MG63 (cell line): ENCODE data around the gene AGAP3. TPM values are rescaled to one million over a fixed set of nuclear protein-coding genes. Genes with fewer than 3 reads are reported as not detected.
A peak's percentile ranks its signal among the peaks of the same experiment; 100 is the strongest.

Experiments
- DNase-seq: peaks from one replicate; pipeline ENCODE4 v3.0.0-alpha.2; 2020
- H3K27me3 ChIP-seq: fragments of 250-450 bp; sonication (Bioruptor Pico); 2 replicates; pipeline ENCODE4 v1.5.1; 2020; ENCODE audit warnings: mild to moderate bottlenecking, moderate library complexity
- H3K36me3 ChIP-seq: fragments of 250-450 bp; sonication (Bioruptor Pico); 2 replicates; pipeline ENCODE4 v1.5.1; 2020; ENCODE audit warnings: mild to moderate bottlenecking, moderate library complexity
- H3K4me3 ChIP-seq: fragments of 250-450 bp; sonication (Bioruptor Pico); 2 replicates; pipeline ENCODE4 v1.5.1; 2020; ENCODE audit warnings: mild to moderate bottlenecking, moderate library complexity
- H3K9me3 ChIP-seq: fragments of 250-450 bp; sonication (Bioruptor Pico); 2 replicates; pipeline ENCODE4 v1.5.1; 2020; ENCODE audit warnings: mild to moderate bottlenecking, moderate library complexity
- total RNA-seq: library from RNA; depleted of rRNA; stranded (reverse); fragments of >200 nt; shearing (Covaris generic); gene quantifications from 2 replicates; pipeline ENCODE4 v1.2.3, GENCODE V29; 2014; ENCODE audit warnings: low replicate concordance

The AGAP3 gene
- total RNA-seq, 1 experiment from 2014 or later, result 35.1 TPM

DNA sequence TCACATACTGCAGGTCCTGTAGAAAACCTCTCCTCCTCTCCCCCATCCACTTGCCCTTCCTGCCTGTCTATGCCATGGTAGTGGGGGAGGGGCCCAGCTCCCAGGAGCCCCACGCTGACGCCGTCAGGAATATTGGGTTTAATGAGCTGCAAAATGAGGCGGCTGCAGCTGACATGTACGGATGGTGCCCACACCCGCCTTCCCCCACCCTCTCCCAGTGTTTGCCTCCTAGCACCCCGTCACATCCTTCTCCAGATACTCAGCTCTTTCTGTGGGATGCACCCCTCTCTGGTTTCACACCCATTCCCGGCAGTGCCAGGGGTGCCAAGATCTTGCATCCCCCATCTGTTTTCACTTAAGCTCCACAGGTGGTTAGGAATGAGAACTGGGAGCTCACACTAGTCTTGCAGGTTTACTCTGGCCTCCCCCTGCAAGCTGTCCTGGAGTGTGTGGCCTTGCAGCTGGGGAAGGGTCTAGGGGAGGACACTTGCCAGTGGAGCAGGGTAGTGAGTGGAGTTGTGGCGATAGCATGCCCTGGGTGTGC, 55.1 kb downstream of the AGAP3 start:
- no peak for DNase-seq
- Histone ChIP-seq H3K27me3 (no peaks in the 10 kb centered on the region), H3K9me3 (no peaks in the 10 kb centered on the region), H3K36me3 (peaks cover 2% of the 10 kb centered on the region), H3K4me3 (no peak overlapping the region)

DNA sequence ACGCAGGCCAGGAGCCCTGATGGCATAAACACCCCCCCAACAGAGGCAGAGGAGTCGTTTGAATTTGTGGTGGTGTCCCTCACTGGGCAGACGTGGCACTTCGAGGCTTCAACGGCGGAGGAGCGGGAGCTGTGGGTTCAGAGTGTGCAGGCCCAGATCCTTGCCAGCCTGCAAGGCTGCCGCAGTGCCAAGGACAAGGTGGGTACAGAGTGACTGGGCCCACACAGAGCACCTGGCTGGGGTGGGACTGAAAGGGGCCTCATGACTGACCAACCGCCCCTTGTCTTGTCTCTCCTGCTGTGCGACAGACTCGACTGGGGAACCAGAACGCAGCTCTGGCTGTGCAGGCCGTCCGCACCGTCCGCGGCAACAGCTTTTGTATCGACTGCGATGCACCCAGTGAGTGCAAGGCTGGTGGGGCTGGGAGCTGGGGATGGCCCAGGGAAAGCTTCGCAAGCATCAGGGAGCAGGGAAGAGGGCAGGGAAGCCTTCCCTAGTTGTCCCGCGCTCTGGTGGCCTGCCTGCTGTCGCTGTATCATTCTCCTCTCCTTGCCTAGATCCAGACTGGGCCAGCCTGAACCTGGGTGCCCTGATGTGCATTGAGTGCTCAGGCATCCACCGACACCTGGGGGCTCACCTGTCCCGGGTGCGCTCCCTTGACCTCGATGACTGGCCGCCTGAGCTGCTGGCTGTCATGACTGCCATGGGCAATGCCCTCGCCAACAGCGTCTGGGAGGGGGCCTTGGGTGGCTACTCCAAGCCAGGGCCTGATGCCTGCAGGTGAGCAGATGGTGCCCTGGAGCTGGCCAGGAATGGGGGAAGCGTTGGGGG, 55.8 kb downstream of the AGAP3 start:
- Histone ChIP-seq H3K9me3 (no peaks in the 10 kb centered on the region), H3K36me3 (peaks cover 2% of the 10 kb centered on the region), H3K4me3 (no peak overlapping the region), H3K27me3 (no peaks in the 10 kb centered on the region)
- no peak for DNase-seq

GRCh38 chr7:151142686-151143040, 56.4 kb downstream of the AGAP3 start:
- Histone ChIP-seq H3K36me3 (peaks cover 2% of the 10 kb centered on the region), H3K9me3 (no peaks in the 10 kb centered on the region), H3K27me3 (no peaks in the 10 kb centered on the region), H3K4me3 (no peak overlapping the region)
- no peak for DNase-seq

GRCh38 chr7:151143261-151144015, 57.2 kb downstream of the AGAP3 start:
- Histone ChIP-seq H3K9me3 (no peaks in the 10 kb centered on the region), H3K36me3 (peaks cover 2% of the 10 kb centered on the region), H3K27me3 (no peaks in the 10 kb centered on the region), H3K4me3 (no peak overlapping the region)
- no peak for DNase-seq

DNA sequence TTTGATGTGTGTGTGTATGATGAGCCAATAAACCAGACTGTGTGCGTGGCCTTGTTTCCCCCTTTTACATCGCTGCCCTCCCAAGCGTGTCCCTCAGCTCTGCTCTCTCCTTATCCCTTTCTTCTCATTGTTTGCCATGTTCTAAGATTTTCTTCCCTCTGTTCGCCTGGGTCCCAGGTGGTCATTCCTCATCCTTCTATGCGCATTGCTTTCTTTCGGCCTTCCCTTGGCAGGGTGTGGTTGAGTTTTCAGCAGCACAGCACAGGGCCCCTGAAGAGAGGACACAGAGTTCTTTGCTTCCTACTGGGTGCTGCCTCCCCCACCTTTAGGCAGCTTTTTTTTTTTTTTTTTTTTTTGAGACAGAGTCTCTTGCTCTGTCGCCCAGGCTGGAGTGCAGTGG, 58.1 kb downstream of the AGAP3 start:
- DNase-seq, result no peak
- Histone ChIP-seq H3K36me3 (peaks cover 2% of the 10 kb centered on the region), H3K9me3 (no peaks in the 10 kb centered on the region), H3K27me3 (no peaks in the 10 kb centered on the region), H3K4me3 (no peak overlapping the region)

- no peak for DNase-seq
- Histone ChIP-seq H3K9me3 (no peaks in the 10 kb centered on the region), H3K4me3 (no peak overlapping the region), H3K36me3 (no peaks in the 10 kb centered on the region; the same call in none of the 2 replicates), H3K27me3 (no peaks in the 10 kb centered on the region)
Measured at GRCh38 chr7:151146761-151147160, 60.5 kb downstream of the AGAP3 start.

DNA sequence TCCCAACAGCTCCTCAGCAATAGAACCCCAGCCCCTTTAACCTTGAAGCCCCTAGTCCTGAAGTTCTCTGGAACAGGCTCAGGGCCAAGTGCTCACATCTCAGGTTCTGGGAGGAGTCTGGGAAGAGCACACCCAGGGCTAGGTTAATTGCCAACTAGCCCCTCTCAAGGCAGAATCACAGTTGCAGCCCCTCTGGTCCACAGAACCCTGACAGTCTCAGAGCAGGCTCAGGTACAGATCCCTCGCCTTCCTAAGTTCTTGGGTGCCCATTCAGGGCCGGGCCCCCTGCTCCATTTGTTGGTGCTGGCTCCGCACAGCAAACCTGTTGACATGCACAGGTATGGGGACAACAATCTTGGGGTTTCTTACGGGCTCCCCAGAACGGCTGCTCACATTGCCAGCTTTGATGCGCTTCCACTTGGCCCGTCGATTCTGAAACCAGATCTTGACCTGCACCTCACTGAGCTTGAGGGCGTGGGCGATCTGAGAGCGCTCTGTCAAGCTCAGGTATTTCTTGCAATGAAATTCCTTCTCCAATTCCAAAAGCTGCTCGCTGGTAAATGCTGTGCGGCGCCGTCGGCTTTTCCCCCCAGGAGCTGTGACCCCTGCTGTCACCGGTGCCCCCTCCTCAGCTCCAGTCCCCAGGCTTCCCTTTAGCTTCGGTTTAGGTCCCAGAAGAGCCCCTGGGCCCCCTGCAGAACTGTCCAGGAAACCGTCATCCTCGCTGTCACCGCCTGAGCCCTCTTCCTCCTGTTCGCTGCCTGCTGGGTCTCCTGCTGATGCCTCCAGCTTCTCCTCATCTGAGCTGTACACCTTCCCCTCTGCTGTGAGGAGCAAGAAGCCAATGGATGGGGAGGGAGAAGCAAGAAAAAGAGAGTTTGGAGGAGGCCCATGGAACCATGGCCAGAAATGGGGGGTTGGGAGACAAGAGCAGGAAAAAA, 62.3 kb downstream of the AGAP3 start:
- Histone ChIP-seq H3K4me3 (no peak overlapping the region), H3K36me3 (no peaks in the 10 kb centered on the region; the same call in 1 of the 2 replicates), H3K9me3 (no peaks in the 10 kb centered on the region), H3K27me3 (no peaks in the 10 kb centered on the region)
- no peak for DNase-seq

DNA sequence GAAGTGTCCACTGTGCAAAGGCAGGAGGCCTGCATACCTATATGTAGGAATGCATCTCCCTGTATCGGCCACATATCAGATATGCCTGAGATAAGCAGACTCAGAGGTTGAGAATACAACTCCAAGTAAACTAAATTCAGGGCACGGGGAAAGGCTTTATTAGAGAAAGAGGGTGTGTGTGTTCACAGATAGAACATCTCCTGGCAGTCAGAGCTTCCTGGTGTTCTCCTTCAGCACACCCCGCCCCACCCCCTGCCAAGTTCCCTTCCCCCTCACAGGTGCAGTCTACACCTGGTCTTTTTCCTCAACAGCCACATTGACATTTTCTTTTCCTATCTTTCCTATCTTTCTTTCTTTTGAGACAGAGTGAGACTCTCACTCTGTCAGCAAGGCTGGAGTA, 64.1 kb downstream of the AGAP3 start:
- Histone ChIP-seq H3K9me3 (no peaks in the 10 kb centered on the region), H3K36me3 (no peaks in the 10 kb centered on the region), H3K27me3 (no peaks in the 10 kb centered on the region), H3K4me3 (no peak overlapping the region)
- no peak for DNase-seq

DNA sequence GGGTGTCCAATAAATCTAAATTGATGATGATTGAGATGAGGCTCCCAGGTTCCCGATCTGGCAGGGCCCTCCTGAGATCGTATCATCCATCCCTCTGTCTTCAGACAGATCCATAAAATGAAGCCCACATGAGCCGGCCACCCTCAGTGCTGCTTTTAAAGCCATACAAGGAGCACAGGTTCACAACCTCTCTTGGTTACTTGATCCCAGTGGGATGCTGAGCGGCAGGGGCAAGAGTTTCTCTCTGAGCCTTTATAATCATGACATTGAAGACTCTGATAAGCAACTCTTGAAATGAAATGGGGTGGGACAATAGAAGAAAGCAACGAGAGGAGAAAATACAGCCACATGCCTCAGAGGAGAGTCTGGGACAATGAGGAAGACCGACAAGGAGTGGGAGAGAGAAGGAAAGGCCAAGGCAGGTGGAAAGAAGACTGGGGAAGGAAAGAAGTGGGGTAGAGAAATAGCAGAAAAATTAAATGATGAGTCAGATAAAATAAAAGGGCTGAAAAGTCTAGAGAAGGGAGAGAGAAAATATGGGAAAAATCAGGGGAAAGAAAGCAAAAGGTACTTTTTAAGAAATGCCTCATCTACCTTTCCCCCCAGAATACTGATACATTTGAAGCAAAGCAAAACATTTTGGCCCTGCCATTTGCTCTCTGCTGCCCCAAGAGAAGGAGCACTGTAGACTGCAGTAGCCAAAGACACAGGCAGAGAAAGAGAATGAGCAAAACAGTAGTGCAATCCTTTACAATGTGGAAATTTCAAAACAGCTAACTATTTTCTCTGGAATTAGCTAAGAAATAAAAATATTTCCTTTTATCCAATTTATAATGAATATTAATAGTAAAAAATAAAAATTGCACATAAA, 66.6 kb downstream of the AGAP3 start:
- Histone ChIP-seq H3K4me3 (no peak overlapping the region), H3K27me3 (no peaks in the 10 kb centered on the region)
- no peak for DNase-seq

GRCh38 chr7:151157645-151158329, 71.5 kb downstream of the AGAP3 start:
- Histone ChIP-seq H3K27me3 (no peaks in the 10 kb centered on the region), H3K4me3 (no peak overlapping the region), H3K36me3 (no peaks in the 10 kb centered on the region), H3K9me3 (no peaks in the 10 kb centered on the region)
- DNase-seq, result no peak

More for the DNA sequence above, 66.6 kb downstream of the AGAP3 start:
- H3K36me3 ChIP-seq, result no peaks in the 10 kb centered on the region
- no peaks in the 10 kb centered on the region for H3K9me3 ChIP-seq

- DNase-seq, result no peak
- peaks cover 5% of the 10 kb centered on the region for H3K27me3 ChIP-seq
- no peaks in the 10 kb centered on the region for H3K36me3 ChIP-seq
- no peaks in the 10 kb centered on the region for H3K9me3 ChIP-seq
- no peak overlapping the region for H3K4me3 ChIP-seq
Measured at GRCh38 chr7:151161757-151162156, 75.5 kb downstream of the AGAP3 start.

DNA sequence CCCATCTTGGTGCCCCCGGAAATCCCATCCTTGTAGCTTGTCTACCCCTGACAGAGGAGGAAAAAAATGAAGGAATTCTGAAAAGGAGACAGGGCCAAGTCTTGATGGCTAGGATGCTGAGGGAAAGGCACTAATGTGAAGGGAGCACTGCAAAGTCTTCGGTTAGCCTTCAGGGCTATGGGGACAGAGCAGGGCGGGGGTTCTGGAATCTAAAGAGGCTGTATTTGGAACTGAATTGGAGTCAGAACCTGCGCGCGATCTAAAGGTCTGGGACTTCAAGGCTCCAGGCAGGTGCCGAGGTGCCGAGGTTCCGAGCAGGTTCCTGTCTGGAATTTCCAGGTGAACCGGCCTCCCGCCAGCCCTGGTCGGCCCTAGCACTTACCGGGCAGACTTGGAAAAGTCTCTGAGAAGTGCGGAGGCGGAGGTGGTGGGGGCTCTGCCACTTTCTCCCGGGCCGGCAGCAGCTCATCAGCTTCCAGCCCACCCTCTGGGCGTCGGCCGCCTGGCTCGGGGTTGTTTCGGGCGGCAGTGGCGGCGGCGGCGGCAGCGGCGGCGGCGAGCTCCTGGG, 80.4 kb downstream of the AGAP3 start:
- Histone ChIP-seq H3K36me3 (no peaks in the 10 kb centered on the region), H3K27me3 (peaks cover 20% of the 10 kb centered on the region), H3K9me3 (no peaks in the 10 kb centered on the region), H3K4me3 (no peak overlapping the region)
- DNase-seq, result no peak

DNA sequence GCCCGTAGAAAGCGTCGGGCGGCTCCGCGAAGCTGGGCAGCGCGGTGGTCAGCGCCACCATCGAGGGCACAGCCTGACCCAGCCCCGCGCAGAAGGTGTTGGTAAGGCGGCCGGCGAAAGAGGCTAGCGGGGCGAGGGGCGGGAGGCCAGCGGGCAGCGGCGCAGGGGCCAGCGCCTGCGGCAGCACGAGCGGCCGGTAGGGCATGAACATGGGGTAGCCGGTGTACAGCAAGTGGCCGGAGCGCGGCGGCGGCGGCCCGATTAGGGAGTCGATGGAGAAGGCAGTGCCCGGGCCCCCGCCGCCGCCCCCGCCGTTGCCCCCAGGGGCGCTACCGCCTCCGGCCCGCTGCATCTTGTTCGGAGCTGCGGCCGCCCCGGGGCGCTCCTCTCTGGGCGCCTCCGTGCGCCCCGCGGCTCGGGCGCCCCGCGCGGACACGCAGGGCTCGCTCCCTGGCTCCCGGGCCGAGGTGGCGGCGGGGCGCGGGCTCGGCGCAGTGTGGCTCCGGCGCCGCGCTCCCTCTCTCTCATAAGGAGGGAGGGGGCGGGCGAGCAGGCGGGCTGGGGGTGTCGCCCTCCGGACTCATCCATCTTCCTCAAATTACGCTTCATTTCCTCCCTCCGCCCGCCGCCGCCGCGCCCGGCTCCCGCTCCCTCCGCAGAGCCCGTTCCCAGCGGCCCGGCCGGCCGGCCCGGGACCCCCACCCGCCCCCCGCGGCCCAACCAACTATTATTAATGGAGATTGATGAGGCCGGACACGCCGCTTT, 81.1 kb downstream of the AGAP3 start, which contains the start of gene GBX1:
Gene GBX1 (minus strand): TSS at position 498 of the 765 bp plus-strand sequence. CDS start 146 bp downstream, at position 352.
- Histone ChIP-seq H3K9me3 (no peaks in the 10 kb centered on the region), H3K27me3 (peaks cover 20% of the 10 kb centered on the region), H3K36me3 (no peaks in the 10 kb centered on the region), H3K4me3 (peak within 1 kb of the TSS; percentile 29)
- no peak for DNase-seq
